ENCODE measurements around the gene CAPZB. TPM values are rescaled to one million over a fixed set of nuclear protein-coding genes. Genes with fewer than 3 reads are reported as not detected.

The CAPZB gene
- total RNA-seq, 1 experiment from 2014 or later = 348 TPM

GRCh38 chr1:19346026-19346425 lies 139.3 kb downstream of the CAPZB start:
- Histone ChIP-seq H2AK5ac (ENCODE audit: insufficient read length, low read length) (no peak overlapping the region), H4K8ac (replicated peaks; ENCODE audit: insufficient read length, low read depth, low read length) (no peak overlapping the region), H3K14ac (ENCODE audit: insufficient read depth, low read length) (no peak overlapping the region), H3K9me3 (ENCODE audit: control insufficient read depth, low read depth, low read length) (no peaks in the 10 kb centered on the region), H2BK12ac (ENCODE audit: insufficient read length, low read depth, low read length) (no peak overlapping the region), H3K27ac (ENCODE audit: insufficient read length, low read depth, low read length) (no peak overlapping the region), H3K18ac (ENCODE audit: insufficient read length, low read depth, low read length) (no peak overlapping the region), H2AFZ (ENCODE audit: low read length) (no peak overlapping the region), H2BK20ac (ENCODE audit: low read depth, low read length, poor library complexity, severe bottlenecking) (no peak overlapping the region), H4K91ac (ENCODE audit: insufficient read length, low read depth, low read length) (no peak overlapping the region), H2BK15ac (ENCODE audit: low read depth, low read length) (no peak overlapping the region), H2BK120ac (ENCODE audit: low read depth, low read length, poor library complexity, severe bottlenecking) (no peak overlapping the region), H3K79me2 (ENCODE audit: insufficient read depth, low read length) (no peaks in the 10 kb centered on the region), H3K4me1 (ENCODE audit: insufficient read depth, low read length) (peaks cover 2% of the 10 kb centered on the region; the same call in 1 of the 2 replicates), H3K23me2 (ENCODE audit: insufficient read length, low read depth, low read length, poor library complexity, severe bottlenecking) (no peaks in the 10 kb centered on the region), H3T11ph (ENCODE audit: low read length) (no peak overlapping the region), H2BK5ac (ENCODE audit: insufficient read length, low read length) (no peak overlapping the region), H3K23ac (ENCODE audit: insufficient read length, low read depth, low read length) (no peak overlapping the region), H3K27me3 (ENCODE audit: insufficient read depth, low read length) (no peaks in the 10 kb centered on the region), H3K4me2 (ENCODE audit: insufficient read depth, insufficient read length, low read length) (no peak overlapping the region), H3K56ac (ENCODE audit: insufficient read length, low read depth, low read length) (no peak overlapping the region), H4K5ac (ENCODE audit: insufficient read length, low read depth, low read length) (no peak overlapping the region), H4K20me1 (ENCODE audit: control insufficient read depth, insufficient read depth, insufficient read length) (no peaks in the 10 kb centered on the region), H3K79me1 (ENCODE audit: insufficient read depth, low read depth, low read length, poor library complexity, severe bottlenecking) (no peaks in the 10 kb centered on the region), H3K9ac (ENCODE audit: extremely low read depth, insufficient read length, low read length) (no peak overlapping the region), H3K4ac (ENCODE audit: low read depth, low read length) (no peak overlapping the region)
- WGBS (ENCODE audit: extremely low coverage, insufficient read length, low lambda C conversion rate) = no CpG with 5 or more reads among the region's 6 CpGs
- TF ChIP-seq, protein P1, sequence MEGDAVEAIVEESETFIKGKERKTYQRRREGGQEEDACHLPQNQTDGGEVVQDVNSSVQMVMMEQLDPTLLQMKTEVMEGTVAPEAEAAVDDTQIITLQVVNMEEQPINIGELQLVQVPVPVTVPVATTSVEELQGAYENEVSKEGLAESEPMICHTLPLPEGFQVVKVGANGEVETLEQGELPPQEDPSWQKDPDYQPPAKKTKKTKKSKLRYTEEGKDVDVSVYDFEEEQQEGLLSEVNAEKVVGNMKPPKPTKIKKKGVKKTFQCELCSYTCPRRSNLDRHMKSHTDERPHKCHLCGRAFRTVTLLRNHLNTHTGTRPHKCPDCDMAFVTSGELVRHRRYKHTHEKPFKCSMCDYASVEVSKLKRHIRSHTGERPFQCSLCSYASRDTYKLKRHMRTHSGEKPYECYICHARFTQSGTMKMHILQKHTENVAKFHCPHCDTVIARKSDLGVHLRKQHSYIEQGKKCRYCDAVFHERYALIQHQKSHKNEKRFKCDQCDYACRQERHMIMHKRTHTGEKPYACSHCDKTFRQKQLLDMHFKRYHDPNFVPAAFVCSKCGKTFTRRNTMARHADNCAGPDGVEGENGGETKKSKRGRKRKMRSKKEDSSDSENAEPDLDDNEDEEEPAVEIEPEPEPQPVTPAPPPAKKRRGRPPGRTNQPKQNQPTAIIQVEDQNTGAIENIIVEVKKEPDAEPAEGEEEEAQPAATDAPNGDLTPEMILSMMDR (conservative IDR thresholded peaks at IDR 0.05) = no peak
- Mint-ChIP-seq H3K4me1 (peaks cover 6 to 10% of the 10 kb centered on the region in 2 experiments), H3K27ac (peak overlapping the region in 1 of 3 experiments; percentile 14; a peak in 1 of 7 replicates), H3K36me3 (ENCODE audit: insufficient read depth in 1 of 3, low read depth in 3 of 3) (peaks cover 18 to 56% (median 36%) of the 10 kb centered on the region in 3 experiments; a peak in 6 of 7 replicates), H3K27me3 (ENCODE audit: low read depth) (no peaks in the 10 kb centered on the region; the same call in none of the 2 replicates), H3K4me3 (no peak overlapping the region), H3K9me3 (no peaks in the 10 kb centered on the region)
- DNase-seq = no peak

Data from H9 (cell line).